Endodermal cell (in vitro differentiated cells): ENCODE results near the gene CMA1. TPM values are rescaled to one million over a fixed set of nuclear protein-coding genes. Genes with fewer than 3 reads are reported as not detected.
"Not testable (repeated sequence)": the region's sequence is repeated elsewhere in the genome, so short reads cannot be mapped to it uniquely, and the experiment has no call there.

Experiments
- DNase-seq: peaks from one replicate; pipeline ENCODE4 v3.0.0-alpha.2; 2017
- H3K27ac ChIP-seq: 2 replicates; pipeline ENCODE4 v1.5.1; 2013; ENCODE audit warnings: mild to moderate bottlenecking, low read depth, low read length, moderate library complexity
- H3K27me3 ChIP-seq: 2 replicates; pipeline ENCODE4 v1.6.1; 2013; ENCODE audit warnings: mild to moderate bottlenecking, low read length, moderate library complexity; ENCODE audit not compliant: insufficient read depth, control insufficient read depth, poor library complexity, severe bottlenecking
- H3K36me3 ChIP-seq: 2 replicates; pipeline ENCODE4 v1.7.0; 2013; ENCODE audit warnings: mild to moderate bottlenecking, low read length, moderate library complexity; ENCODE audit not compliant: control insufficient read depth, insufficient read depth
- H3K4me1 ChIP-seq: one replicate; pipeline ENCODE4 v1.7.0; 2013; ENCODE audit warnings: low read length; ENCODE audit not compliant: control insufficient read depth, insufficient read depth
- H3K4me3 ChIP-seq: 2 replicates; pipeline ENCODE4 v1.5.1; 2013; ENCODE audit warnings: mild to moderate bottlenecking, low read length, moderate library complexity
- H3K9ac ChIP-seq: 2 replicates; pipeline ENCODE4 v1.6.1; 2013; ENCODE audit warnings: mild to moderate bottlenecking, low read length, moderate library complexity; ENCODE audit not compliant: poor library complexity, severe bottlenecking; ENCODE audit errors: extremely low read depth
- H3K9me3 ChIP-seq: 2 replicates; pipeline ENCODE4 v1.6.1; 2013; ENCODE audit warnings: mild to moderate bottlenecking, low read length, moderate library complexity; ENCODE audit not compliant: control insufficient read depth
- H3K27ac Mint-ChIP-seq: 2 replicates; pipeline ENCODE4 v1.8.0; 2020; ENCODE audit warnings: mixed read lengths
- H3K27me3 Mint-ChIP-seq: 2 replicates; pipeline ENCODE4 v1.8.0; 2021; ENCODE audit warnings: mild to moderate bottlenecking, mixed read lengths; ENCODE audit not compliant: insufficient read depth
- H3K36me3 Mint-ChIP-seq: 2 replicates; pipeline ENCODE4 v1.8.0; 2020; ENCODE audit warnings: low read depth, mixed read lengths
- H3K4me1 Mint-ChIP-seq: 2 replicates; pipeline ENCODE4 v1.8.0; 2020; ENCODE audit warnings: mixed read lengths
- H3K4me3 Mint-ChIP-seq: 2 replicates; pipeline ENCODE4 v1.8.0; 2020; ENCODE audit warnings: mild to moderate bottlenecking, moderate library complexity, mixed read lengths
- H3K9me3 Mint-ChIP-seq: 2 replicates; pipeline ENCODE4 v1.8.0; 2020; ENCODE audit warnings: mild to moderate bottlenecking, mixed read lengths
- CTCF ChIP-seq: fragments of 200-600 bp; sonication (generic); conservative IDR thresholded peaks from 2 replicates; pipeline ENCODE4 v1.5.0; 2021; ENCODE audit warnings: antibody characterized with exemption, mild to moderate bottlenecking
- WGBS, 2 experiments: methylation state at CpG; one replicate each; pipeline versions ENCODE4 v1.1.5 to v1.1.7; 2013; ENCODE audit warnings: missing lambda C conversion rate in 2 of 2, mixed read lengths in 1 of 2; ENCODE audit not compliant: insufficient coverage in 1 of 2, insufficient read length in 1 of 2; 5-methylcytosine and 5-hydroxymethylcytosine counted together
- long read RNA-seq, 4 experiments: library from polyadenylated mRNA in 2 of 4; library from RNA in 1 of 4; library from capped mRNA in 1 of 4; stranded (forward) in 3 of 4; unstranded in 1 of 4; transcript quantifications; one replicate each; pipeline ENCODE4 v2.0.0, GENCODE V29; 2020 to 2021; ENCODE audit warnings: inconsistent platforms in 1 of 4
- polyA plus RNA-seq, 2 experiments: library from polyadenylated mRNA; stranded (reverse); fragments of 50-300 nt; gene quantifications; one replicate each; pipeline ENCODE4 v1.2.3, GENCODE V29; 2013
- total RNA-seq, 2 donors: library from RNA; stranded (reverse); fragmentation: NEBNext Ultra II Directional in 1 of 2; extraction: Animal tissue kit (Norgen Biotek cat#: 25700) in 1 of 2; gene quantifications; 2 replicates in 1 of 2; 3 replicates in 1 of 2; pipeline ENCODE4 v1.2.1, GENCODE V29; 2021

CMA1 gene, protein sequence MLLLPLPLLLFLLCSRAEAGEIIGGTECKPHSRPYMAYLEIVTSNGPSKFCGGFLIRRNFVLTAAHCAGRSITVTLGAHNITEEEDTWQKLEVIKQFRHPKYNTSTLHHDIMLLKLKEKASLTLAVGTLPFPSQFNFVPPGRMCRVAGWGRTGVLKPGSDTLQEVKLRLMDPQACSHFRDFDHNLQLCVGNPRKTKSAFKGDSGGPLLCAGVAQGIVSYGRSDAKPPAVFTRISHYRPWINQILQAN
- not detected for total RNA-seq
- polyA plus RNA-seq (2013, experiment 1 of 2) = not detected
- not detected for polyA plus RNA-seq (2013, experiment 2 of 2)
- long read RNA-seq, experiment 1 = 0 reads
- long read RNA-seq, experiment 2 = 0 reads
- long read RNA-seq, experiment 3 = 0 reads
- long read RNA-seq, experiment 4 = 0 reads

DNA sequence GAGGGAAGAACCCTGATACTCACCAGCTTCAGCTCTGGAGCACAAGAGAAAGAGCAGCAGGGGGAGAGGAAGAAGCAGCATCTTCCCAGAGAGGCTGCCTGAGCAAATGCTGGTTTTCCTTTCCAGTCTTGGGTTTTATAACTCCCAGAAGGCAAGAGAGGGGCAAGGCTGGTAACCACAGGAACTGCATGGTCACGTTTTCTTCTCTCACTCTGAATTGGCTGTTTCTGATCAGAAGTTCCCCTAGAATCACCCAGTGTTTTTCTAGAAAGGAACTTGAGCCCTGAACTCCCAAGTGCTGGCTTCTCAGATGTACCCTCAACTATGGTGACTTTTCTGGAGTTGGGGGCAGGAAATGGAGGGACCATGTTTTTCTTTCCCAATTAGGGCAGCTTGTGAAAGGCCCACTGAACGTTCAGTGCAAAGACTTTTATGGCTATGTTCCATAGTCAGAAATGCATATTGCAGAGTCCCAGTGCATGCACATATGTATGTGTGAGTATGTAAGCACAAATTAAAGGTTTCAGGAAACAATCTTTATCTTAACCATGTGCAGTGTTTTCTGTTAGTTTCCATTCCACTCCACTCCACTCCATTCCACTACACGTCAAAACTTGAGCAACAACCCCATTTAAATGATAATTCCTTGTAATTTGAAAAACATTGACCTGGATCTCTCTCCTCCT lies at the start of gene CMA1:
Gene CMA1 (minus strand): TSS at position 111 of the 686 bp plus-strand sequence. CDS start 30 bp downstream, at position 81.
- Histone ChIP-seq H3K4me1 (peaks cover 3% of the 10 kb centered on the region), H3K36me3 (no peaks in the 10 kb centered on the region), H3K27me3 (peaks cover 23% of the 10 kb centered on the region), H3K27ac (no peak within 1 kb of the TSS), H3K4me3 (no peak within 1 kb of the TSS), H3K9me3 (no peaks in the 10 kb centered on the region), H3K9ac (no peak within 1 kb of the TSS)
- Mint-ChIP-seq H3K9me3 (no peaks in the 10 kb centered on the region), H3K36me3 (no peaks in the 10 kb centered on the region), H3K27ac (no peak within 1 kb of the TSS), H3K27me3 (peaks cover 7% of the 10 kb centered on the region), H3K4me3 (no peak within 1 kb of the TSS), H3K4me1 (no peaks in the 10 kb centered on the region)
- TF ChIP-seq CTCF = no peak
- WGBS, 2 experiments = 63 to 66% methylated on average over 3 of the region's 3 CpGs
- no peak for DNase-seq

- WGBS, 2 experiments = 83 to 87% methylated on average over 2 to 4 of the region's 4 CpGs
- Histone ChIP-seq H3K27me3 (no peaks in the 10 kb centered on the region), H3K9me3 (peaks cover 28% of the 10 kb centered on the region), H3K4me3 (no peak overlapping the region), H3K36me3 (no peaks in the 10 kb centered on the region), H3K27ac (no peak overlapping the region), H3K4me1 (no peaks in the 10 kb centered on the region), H3K9ac (no peak overlapping the region)
- H3K4me3 Mint-ChIP-seq = no peak overlapping the region
- no peaks in the 10 kb centered on the region for H3K4me1 Mint-ChIP-seq
- TF ChIP-seq CTCF = no peak
- H3K27ac Mint-ChIP-seq = no peak overlapping the region
- DNase-seq = no peak
- no peaks in the 10 kb centered on the region for H3K36me3 Mint-ChIP-seq
- peaks cover 23% of the 10 kb centered on the region for H3K9me3 Mint-ChIP-seq
- no peaks in the 10 kb centered on the region for H3K27me3 Mint-ChIP-seq
Measured at GRCh38 chr14:24556756-24557155, 48.7 kb upstream of the CMA1 start.

GRCh38 chr14:24549064-24549463 lies 41.0 kb upstream of the CMA1 start:
- H3K27me3 ChIP-seq, H3K4me1 ChIP-seq, H3K4me3 ChIP-seq, H3K4me3 Mint-ChIP-seq, H3K27me3 Mint-ChIP-seq, H3K36me3 ChIP-seq, H3K9ac ChIP-seq, H3K27ac Mint-ChIP-seq, H3K36me3 Mint-ChIP-seq, H3K27ac ChIP-seq, DNase-seq, H3K4me1 Mint-ChIP-seq: not testable (repeated sequence)
- peaks cover 73% of the 10 kb centered on the region for H3K9me3 Mint-ChIP-seq
- H3K9me3 ChIP-seq = peaks cover 30% of the 10 kb centered on the region
- 75 to 76% methylated on average over 1 of the region's 1 CpG for WGBS, 2 experiments
